Measurements from ENCODE around the gene NUB1. TPM values are rescaled to one million over a fixed set of nuclear protein-coding genes. Genes with fewer than 3 reads are reported as not detected.

Gene NUB1
- total RNA-seq, 1 experiment from 2014 or later = 48.5 TPM

- Mint-ChIP-seq H3K36me3 (ENCODE audit: insufficient read depth in 1 of 3, low read depth in 3 of 3) (peaks cover 8 to 10% (median 9%) of the 10 kb centered on the region in 3 experiments), H3K27me3 (ENCODE audit: low read depth) (no peaks in the 10 kb centered on the region; the same call in 1 of the 2 replicates), H3K4me3 (no peak overlapping the region), H3K4me1 (peaks cover 14 to 33% of the 10 kb centered on the region in 2 experiments), H3K9me3 (no peaks in the 10 kb centered on the region), H3K27ac (no peak overlapping the region)
- no peaks in the 10 kb centered on the region for H3K23me2 ChIP-seq (ENCODE audit: insufficient read length, low read depth, low read length, poor library complexity, severe bottlenecking)
- no peaks in the 10 kb centered on the region for H3K9me3 ChIP-seq (ENCODE audit: control insufficient read depth, low read depth, low read length)
- no peak overlapping the region for H2AFZ ChIP-seq (ENCODE audit: low read length)
- no peak overlapping the region for H2BK12ac ChIP-seq (ENCODE audit: insufficient read length, low read depth, low read length)
- H3K79me1 ChIP-seq (ENCODE audit: insufficient read depth, low read depth, low read length, poor library complexity, severe bottlenecking) = no peaks in the 10 kb centered on the region
- H2AK5ac ChIP-seq (ENCODE audit: insufficient read length, low read length) = no peak overlapping the region
- H3K27ac ChIP-seq (ENCODE audit: insufficient read length, low read depth, low read length) = no peak overlapping the region
- no peak overlapping the region for H3K18ac ChIP-seq (ENCODE audit: insufficient read length, low read depth, low read length)
- no peak overlapping the region for H2BK20ac ChIP-seq (ENCODE audit: low read depth, low read length, poor library complexity, severe bottlenecking)
- no peaks in the 10 kb centered on the region; the same call in 1 of the 2 replicates for H3K27me3 ChIP-seq (ENCODE audit: insufficient read depth, low read length)
- H3K56ac ChIP-seq (ENCODE audit: insufficient read length, low read depth, low read length) = no peak overlapping the region
- no peak overlapping the region for H2BK15ac ChIP-seq (ENCODE audit: low read depth, low read length)
- DNase-seq = no peak
- no peaks in the 10 kb centered on the region for H3K79me2 ChIP-seq (ENCODE audit: insufficient read depth, low read length)
- no peak overlapping the region for H3T11ph ChIP-seq (ENCODE audit: low read length)
- H3K14ac ChIP-seq (ENCODE audit: insufficient read depth, low read length) = no peak overlapping the region
- H3K4me1 ChIP-seq (ENCODE audit: insufficient read depth, low read length) = no peaks in the 10 kb centered on the region
- H2BK5ac ChIP-seq (ENCODE audit: insufficient read length, low read length) = no peak overlapping the region
- H3K4me2 ChIP-seq (ENCODE audit: insufficient read depth, insufficient read length, low read length) = no peak overlapping the region
- no CpG with 5 or more reads among the region's 7 CpGs for WGBS (ENCODE audit: extremely low coverage, insufficient read length, low lambda C conversion rate)
- H2BK120ac ChIP-seq (ENCODE audit: low read depth, low read length, poor library complexity, severe bottlenecking) = no peak overlapping the region
- H4K20me1 ChIP-seq (ENCODE audit: control insufficient read depth, insufficient read depth, insufficient read length) = no peaks in the 10 kb centered on the region
- H4K91ac ChIP-seq (ENCODE audit: insufficient read length, low read depth, low read length) = no peak overlapping the region
- H4K8ac ChIP-seq (replicated peaks; ENCODE audit: insufficient read length, low read depth, low read length) = no peak overlapping the region
- H3K9ac ChIP-seq (ENCODE audit: extremely low read depth, insufficient read length, low read length) = no peak overlapping the region
- no peak overlapping the region for H3K23ac ChIP-seq (ENCODE audit: insufficient read length, low read depth, low read length)
- no peak for TF ChIP-seq CTCF (conservative IDR thresholded peaks at IDR 0.05)
- H3K4ac ChIP-seq (ENCODE audit: low read depth, low read length) = no peak overlapping the region
- H4K5ac ChIP-seq (ENCODE audit: insufficient read length, low read depth, low read length) = no peak overlapping the region
Observed at GRCh38 chr7:151399305-151399601, 57.6 kb downstream of the NUB1 start.
